Testis (tissue), 2 donors: ENCODE measurements around the gene MMP25.

Experiments
- POLR2A ChIP-seq: fragments of 450-650 bp; IDR thresholded peaks from one replicate; pipeline ENCODE4 v1.6.1; 2017; ENCODE audit warnings: antibody characterized with exemption, mild to moderate bottlenecking, moderate library complexity
- TF ChIP-seq, protein P1 (sequence below), 3 experiments: fragments of 450-650 bp in 2 of 3; fragments of 200-600 bp in 1 of 3; sonication (generic) in 1 of 3; IDR thresholded peaks; one replicate each; pipeline ENCODE4 v1.5.1; 2016 to 2019; ENCODE audit warnings: antibody characterized with exemption in 3 of 3, mild to moderate bottlenecking in 2 of 3, moderate library complexity in 1 of 3

DNA sequence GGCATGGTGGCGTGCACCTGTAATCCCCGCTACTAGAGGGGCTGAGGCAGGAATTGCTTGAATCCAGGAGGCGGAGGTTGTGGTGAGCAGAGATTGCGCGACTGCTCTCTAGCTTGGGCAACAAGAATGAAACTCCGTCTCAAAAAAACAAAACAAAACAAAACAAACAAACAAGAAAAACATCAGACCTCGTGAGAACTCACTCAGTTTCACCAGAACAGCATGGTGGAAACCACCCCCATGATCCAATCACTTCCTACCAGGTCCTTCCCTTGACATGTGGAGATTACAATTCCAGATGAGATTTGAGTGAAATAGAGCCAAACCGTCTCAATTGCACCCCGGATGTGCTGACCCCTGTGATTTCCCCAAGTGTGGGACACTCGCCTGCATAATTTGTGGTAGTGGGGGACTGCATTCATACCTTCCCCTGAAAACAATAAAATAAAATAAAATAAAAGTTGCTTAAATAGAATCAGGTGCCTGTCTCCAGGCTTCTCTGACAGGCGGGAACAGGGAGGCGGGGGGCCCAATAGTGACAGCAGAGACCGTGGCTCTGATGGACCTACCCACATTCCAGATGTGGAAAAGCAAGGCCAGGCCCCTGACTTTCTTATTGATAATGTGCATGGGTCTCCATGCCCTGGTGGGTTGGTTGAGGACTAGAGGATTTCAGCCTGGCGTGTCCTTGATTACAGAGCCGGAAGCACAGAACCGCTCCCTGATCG is 39.7 kb downstream of the MMP25 start:
- TF ChIP-seq, protein P1, sequence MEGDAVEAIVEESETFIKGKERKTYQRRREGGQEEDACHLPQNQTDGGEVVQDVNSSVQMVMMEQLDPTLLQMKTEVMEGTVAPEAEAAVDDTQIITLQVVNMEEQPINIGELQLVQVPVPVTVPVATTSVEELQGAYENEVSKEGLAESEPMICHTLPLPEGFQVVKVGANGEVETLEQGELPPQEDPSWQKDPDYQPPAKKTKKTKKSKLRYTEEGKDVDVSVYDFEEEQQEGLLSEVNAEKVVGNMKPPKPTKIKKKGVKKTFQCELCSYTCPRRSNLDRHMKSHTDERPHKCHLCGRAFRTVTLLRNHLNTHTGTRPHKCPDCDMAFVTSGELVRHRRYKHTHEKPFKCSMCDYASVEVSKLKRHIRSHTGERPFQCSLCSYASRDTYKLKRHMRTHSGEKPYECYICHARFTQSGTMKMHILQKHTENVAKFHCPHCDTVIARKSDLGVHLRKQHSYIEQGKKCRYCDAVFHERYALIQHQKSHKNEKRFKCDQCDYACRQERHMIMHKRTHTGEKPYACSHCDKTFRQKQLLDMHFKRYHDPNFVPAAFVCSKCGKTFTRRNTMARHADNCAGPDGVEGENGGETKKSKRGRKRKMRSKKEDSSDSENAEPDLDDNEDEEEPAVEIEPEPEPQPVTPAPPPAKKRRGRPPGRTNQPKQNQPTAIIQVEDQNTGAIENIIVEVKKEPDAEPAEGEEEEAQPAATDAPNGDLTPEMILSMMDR (IDR thresholded peaks at IDR 0.05) = no peak
- TF ChIP-seq POLR2A = no peak
